Activated naive CD4-positive, alpha-beta T cell treated with anti-CD3 and anti-CD28 coated beads, Interleukin-2, amount 50 U/mL, for 24 hours (primary cell): ENCODE data around the gene HAUS5.
"Not testable (repeated sequence)": the region's sequence is repeated elsewhere in the genome, so short reads cannot be mapped to it uniquely, and the experiment has no call there.

Source experiments
- H3K27ac Mint-ChIP-seq: one replicate; pipeline ENCODE4 v1.8.0; 2021; ENCODE audit warnings: mild to moderate bottlenecking, mixed read lengths
- H3K27me3 Mint-ChIP-seq: one replicate; pipeline ENCODE4 v1.8.0; 2021; ENCODE audit warnings: mixed read lengths
- H3K36me3 Mint-ChIP-seq: one replicate; pipeline ENCODE4 v1.8.0; 2021; ENCODE audit warnings: mixed read lengths
- H3K4me1 Mint-ChIP-seq: one replicate; pipeline ENCODE4 v1.8.0; 2021; ENCODE audit warnings: mixed read lengths
- H3K4me3 Mint-ChIP-seq: one replicate; pipeline ENCODE4 v1.8.0; 2021; ENCODE audit warnings: mild to moderate bottlenecking, mixed read lengths
- H3K9me3 Mint-ChIP-seq: one replicate; pipeline ENCODE4 v1.8.0; 2021; ENCODE audit warnings: mixed read lengths

The HAUS5 gene

DNA sequence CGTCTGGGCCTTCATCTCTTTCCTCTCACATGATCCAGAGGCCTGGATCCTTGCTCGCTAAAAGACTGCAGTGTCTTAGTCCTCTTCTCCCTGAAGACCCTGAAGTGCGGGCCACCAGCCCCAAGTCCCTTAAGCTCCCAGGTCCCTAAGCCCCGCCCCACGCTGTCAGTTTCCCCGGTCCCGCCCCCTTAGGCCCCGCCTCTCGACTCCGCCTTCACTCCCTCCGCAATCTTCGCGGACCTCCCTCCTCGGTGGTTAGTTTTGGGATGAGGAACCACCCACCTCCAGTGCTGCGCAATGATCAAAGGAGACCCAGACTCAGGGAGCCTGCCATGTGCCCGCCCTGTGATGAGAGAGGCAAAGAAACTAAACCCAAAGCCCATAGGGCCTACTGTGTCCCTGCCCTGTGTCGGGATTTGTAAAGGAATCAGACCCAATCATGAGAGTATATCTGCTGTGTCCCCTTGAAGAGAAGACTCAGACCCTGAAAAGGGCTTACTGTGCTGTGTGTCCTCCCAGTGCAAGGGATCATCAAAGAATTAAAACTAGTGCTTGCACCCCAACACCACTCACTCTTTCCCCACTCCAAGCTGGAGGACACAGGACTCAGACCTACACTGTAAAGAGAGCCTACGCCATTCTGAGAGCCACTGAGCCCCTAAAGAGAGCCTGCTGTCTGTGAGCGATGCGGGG is 32.6 kb downstream of the HAUS5 start:
- Mint-ChIP-seq H3K4me3 (peak overlapping the region; percentile 69), H3K36me3 (no peaks in the 10 kb centered on the region), H3K27ac (peak overlapping the region; percentile 70), H3K27me3 (no peaks in the 10 kb centered on the region), H3K9me3 (no peaks in the 10 kb centered on the region), H3K4me1 (peaks cover 47% of the 10 kb centered on the region)

DNA sequence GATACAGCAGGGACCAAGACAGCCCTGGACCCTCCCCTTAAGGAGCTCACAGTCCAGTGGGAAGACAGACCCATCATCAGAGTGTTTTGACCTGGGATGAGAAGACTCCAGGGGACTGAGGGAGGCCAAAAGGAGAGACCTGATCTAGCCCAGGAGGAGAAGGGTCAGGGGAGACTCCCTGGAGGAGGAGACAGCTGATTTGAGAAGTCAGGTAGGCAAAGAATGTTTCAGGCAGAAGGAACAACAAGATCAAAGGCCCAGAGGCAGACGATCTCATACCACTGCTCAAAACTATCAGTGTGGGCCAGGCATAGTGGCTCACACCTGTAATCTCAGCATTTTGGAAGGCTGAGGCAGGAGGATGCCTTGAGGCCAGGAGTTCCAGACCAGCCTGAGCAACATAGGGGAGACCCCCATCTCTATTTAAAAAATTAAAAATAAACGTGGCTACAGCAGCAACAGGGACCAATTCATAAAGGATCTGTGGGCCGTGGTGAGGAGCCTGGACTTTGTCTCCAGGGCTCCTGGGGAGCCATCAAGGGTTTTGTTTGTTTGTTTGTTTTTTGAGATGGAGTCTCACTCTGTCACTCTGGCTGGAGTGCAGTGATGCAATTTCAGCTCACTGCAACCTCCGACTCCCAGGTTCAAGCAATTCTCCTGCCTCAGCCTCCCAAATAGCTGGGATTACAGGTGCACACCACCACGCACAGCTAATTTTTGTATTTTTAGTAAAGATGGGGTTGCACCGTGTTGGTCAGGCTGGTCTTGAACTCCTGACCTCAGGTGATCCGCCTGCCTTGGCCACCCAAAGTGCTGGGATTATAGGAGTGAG is 33.4 kb downstream of the HAUS5 start:
- peaks cover 54% of the 10 kb centered on the region for H3K4me1 Mint-ChIP-seq
- no peak overlapping the region for H3K4me3 Mint-ChIP-seq
- no peaks in the 10 kb centered on the region for H3K27me3 Mint-ChIP-seq
- H3K27ac Mint-ChIP-seq, result peak overlapping the region; percentile 53
- H3K9me3 Mint-ChIP-seq, result no peaks in the 10 kb centered on the region
- no peaks in the 10 kb centered on the region for H3K36me3 Mint-ChIP-seq

GRCh38 chr19:35648017-35648961 is 35.8 kb downstream of the HAUS5 start, which contains the start of gene COX6B1:
Gene COX6B1, plus strand, starts transcription at chr19:35648323. Its CDS starts 2,921 bp downstream, at chr19:35651244.
- H3K4me1 Mint-ChIP-seq, result peaks cover 50% of the 10 kb centered on the region
- H3K36me3 Mint-ChIP-seq, result no peaks in the 10 kb centered on the region
- peak within 1 kb of the TSS; percentile 98 for H3K4me3 Mint-ChIP-seq
- peak within 1 kb of the TSS; percentile 95 for H3K27ac Mint-ChIP-seq
- H3K27me3 Mint-ChIP-seq, result no peaks in the 10 kb centered on the region
- H3K9me3 Mint-ChIP-seq, result no peaks in the 10 kb centered on the region

DNA sequence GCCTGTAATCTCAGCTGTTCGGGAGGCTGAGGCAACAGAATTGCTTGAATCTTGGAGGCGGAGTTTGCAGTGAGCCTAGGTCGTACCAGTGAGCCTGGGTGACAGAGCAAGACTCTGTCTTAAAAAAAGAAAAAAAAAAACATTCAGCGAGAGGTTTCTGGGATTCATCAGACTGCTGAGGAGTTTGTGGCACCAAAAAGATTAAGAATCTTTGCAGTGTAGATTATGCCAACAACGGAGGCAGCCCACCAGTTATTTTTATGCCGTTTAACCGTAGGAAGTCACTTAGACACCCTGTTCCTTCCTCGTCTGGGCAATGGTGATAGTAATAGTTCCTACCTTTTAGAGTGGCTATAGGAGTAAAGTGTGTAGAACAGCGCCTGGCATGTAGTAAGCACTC is 38.0 kb downstream of the HAUS5 start:
- H3K36me3 Mint-ChIP-seq, result peaks cover 6% of the 10 kb centered on the region
- peak overlapping the region; percentile 98 for H3K4me3 Mint-ChIP-seq
- H3K4me1 Mint-ChIP-seq, result peaks cover 40% of the 10 kb centered on the region
- no peaks in the 10 kb centered on the region for H3K9me3 Mint-ChIP-seq
- no peaks in the 10 kb centered on the region for H3K27me3 Mint-ChIP-seq
- H3K27ac Mint-ChIP-seq, result no peak overlapping the region

DNA sequence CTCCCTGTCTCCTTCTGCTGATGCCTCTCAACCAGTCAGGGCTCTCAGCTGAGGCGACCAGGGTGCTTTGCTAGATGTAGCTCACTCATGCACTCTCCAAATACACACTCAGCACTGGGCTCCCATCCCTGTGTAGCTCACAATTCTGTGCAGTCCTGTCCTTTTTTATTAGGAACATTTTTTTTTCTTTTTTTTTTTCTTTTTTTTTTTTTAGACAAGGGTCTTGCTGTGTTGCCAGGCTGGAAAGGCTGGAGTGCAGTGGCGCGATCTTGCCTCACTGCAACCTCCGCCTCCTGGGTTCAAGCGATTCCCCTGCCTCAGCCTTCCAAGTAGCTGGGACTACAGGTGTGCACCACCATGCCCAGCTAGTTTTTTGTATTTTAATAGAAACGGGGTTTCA is 42.3 kb downstream of the HAUS5 start:
- Mint-ChIP-seq H3K36me3 (peaks cover 13% of the 10 kb centered on the region), H3K4me1 (peaks cover 29% of the 10 kb centered on the region)
- H3K27me3 Mint-ChIP-seq, H3K9me3 Mint-ChIP-seq, H3K27ac Mint-ChIP-seq, H3K4me3 Mint-ChIP-seq: not testable (repeated sequence)

GRCh38 chr19:35655600-35655999 is 43.1 kb downstream of the HAUS5 start:
- no peak overlapping the region for H3K4me3 Mint-ChIP-seq
- peaks cover 14% of the 10 kb centered on the region for H3K36me3 Mint-ChIP-seq
- H3K27me3 Mint-ChIP-seq, result no peaks in the 10 kb centered on the region
- H3K9me3 Mint-ChIP-seq, result no peaks in the 10 kb centered on the region
- H3K27ac Mint-ChIP-seq, result peak overlapping the region; percentile 65
- peaks cover 23% of the 10 kb centered on the region for H3K4me1 Mint-ChIP-seq

DNA sequence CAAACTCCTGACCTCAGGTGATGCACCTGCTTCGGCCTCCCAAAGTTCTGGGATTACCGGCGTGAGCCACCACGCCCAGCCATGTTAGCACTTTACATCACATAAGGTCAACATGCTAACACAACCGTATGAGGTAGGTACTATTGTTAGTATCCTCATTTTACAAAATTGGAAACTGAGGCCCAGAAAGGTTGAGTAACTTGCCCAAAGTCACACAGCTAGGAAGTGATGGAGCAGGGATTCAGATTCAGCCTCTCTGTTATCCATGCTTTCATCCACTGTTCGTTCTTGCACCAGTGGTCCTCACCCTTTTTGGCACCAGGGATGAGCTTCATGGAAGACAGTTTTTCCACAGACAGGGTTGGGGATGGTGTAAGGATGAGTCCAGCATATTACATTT is 44.2 kb downstream of the HAUS5 start:
- Mint-ChIP-seq H3K4me3 (no peak overlapping the region), H3K36me3 (peaks cover 14% of the 10 kb centered on the region), H3K27ac (no peak overlapping the region), H3K27me3 (no peaks in the 10 kb centered on the region), H3K4me1 (peaks cover 13% of the 10 kb centered on the region), H3K9me3 (no peaks in the 10 kb centered on the region)

GRCh38 chr19:35657904-35658700 is 45.6 kb downstream of the HAUS5 start:
- Mint-ChIP-seq H3K27me3 (no peaks in the 10 kb centered on the region), H3K4me1 (peaks cover 15% of the 10 kb centered on the region), H3K27ac (no peak overlapping the region), H3K9me3 (no peaks in the 10 kb centered on the region), H3K36me3 (peaks cover 17% of the 10 kb centered on the region), H3K4me3 (no peak overlapping the region)

GRCh38 chr19:35661995-35662340 is 49.4 kb downstream of the HAUS5 start:
- Mint-ChIP-seq H3K27me3 (no peaks in the 10 kb centered on the region), H3K9me3 (no peaks in the 10 kb centered on the region), H3K36me3 (peaks cover 8% of the 10 kb centered on the region), H3K27ac (no peak overlapping the region), H3K4me3 (no peak overlapping the region), H3K4me1 (peaks cover 3% of the 10 kb centered on the region)

DNA sequence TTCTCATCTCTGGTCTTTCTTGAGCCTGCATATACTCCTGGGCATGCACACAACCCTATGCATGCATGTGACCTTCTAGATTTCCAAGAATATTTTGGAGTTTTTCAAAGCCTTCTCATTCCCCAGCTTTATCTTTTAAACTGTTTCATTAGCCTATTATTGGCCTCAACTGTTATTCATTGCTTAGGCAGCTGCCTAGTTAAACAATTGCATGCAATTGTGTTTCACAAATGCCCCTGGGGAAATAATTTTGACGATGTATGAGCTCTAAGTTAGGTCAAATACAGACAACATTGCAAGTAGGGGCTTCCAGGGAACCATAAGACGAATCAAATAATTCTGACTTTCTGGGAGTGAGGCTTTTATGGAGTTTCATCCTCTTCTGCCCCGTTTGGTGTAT is 51.4 kb downstream of the HAUS5 start:
- no peak overlapping the region for H3K4me3 Mint-ChIP-seq
- no peaks in the 10 kb centered on the region for H3K9me3 Mint-ChIP-seq
- H3K27me3 Mint-ChIP-seq, result no peaks in the 10 kb centered on the region
- H3K36me3 Mint-ChIP-seq, result peaks cover 5% of the 10 kb centered on the region
- peaks cover 3% of the 10 kb centered on the region for H3K4me1 Mint-ChIP-seq
- no peak overlapping the region for H3K27ac Mint-ChIP-seq

DNA sequence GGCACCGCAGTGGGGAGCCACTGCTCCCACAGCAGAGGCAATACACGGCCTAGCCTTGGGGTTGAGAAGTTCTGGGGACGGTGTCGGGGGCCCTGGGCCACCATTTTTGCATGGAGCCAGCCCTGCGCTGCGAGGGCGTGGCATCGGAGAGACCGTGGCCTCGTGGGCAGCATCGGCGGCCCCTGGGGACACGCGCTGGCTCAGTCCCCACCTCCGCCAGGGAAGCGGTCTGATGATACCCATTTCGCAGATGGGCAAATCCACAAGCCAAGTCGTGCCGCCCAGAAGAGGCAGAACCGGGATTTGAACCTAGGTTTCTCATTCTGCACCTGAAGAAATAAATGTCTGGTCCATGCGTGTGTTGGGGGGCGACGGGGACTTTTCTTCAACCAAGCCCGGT is 52.6 kb downstream of the HAUS5 start:
- Mint-ChIP-seq H3K27ac (no peak overlapping the region), H3K27me3 (peaks cover 2% of the 10 kb centered on the region), H3K4me1 (peaks cover 3% of the 10 kb centered on the region), H3K36me3 (peaks cover 3% of the 10 kb centered on the region), H3K9me3 (no peaks in the 10 kb centered on the region), H3K4me3 (no peak overlapping the region)

DNA sequence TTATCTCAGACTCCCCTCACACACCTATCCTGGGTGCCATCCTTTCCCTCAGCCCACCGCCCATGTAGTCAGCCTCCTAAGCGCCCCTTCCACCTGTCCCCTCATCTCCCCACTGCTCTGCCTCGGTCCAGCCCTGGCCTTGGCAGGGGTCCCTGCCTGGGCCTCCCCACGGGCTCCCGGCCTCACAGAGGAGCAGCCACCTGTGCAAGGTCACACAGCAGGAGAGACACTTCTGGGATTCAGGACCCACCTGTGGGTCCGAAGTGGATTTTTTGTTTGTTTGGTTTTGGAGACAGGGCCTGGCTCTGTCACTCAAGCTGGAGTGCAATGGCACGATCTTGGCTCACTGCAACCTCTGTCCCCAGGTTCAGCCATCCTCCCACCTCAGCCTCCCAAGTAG is 53.1 kb downstream of the HAUS5 start:
- H3K4me1 Mint-ChIP-seq, result peaks cover 3% of the 10 kb centered on the region
- H3K4me3 Mint-ChIP-seq, result no peak overlapping the region
- no peak overlapping the region for H3K27ac Mint-ChIP-seq
- peaks cover 3% of the 10 kb centered on the region for H3K36me3 Mint-ChIP-seq
- H3K27me3 Mint-ChIP-seq, result peaks cover 3% of the 10 kb centered on the region
- H3K9me3 Mint-ChIP-seq, result no peaks in the 10 kb centered on the region

GRCh38 chr19:35666251-35666913 is 53.8 kb downstream of the HAUS5 start, which contains the start of gene UPK1A:
Gene UPK1A, plus strand, starts transcription at chr19:35666517. Its CDS starts 296 bp downstream, at chr19:35666813.
- H3K4me3 Mint-ChIP-seq, result no peak within 1 kb of the TSS
- H3K9me3 Mint-ChIP-seq, result no peaks in the 10 kb centered on the region
- H3K4me1 Mint-ChIP-seq, result peaks cover 3% of the 10 kb centered on the region
- H3K36me3 Mint-ChIP-seq, result peaks cover 3% of the 10 kb centered on the region
- peaks cover 4% of the 10 kb centered on the region for H3K27me3 Mint-ChIP-seq
- H3K27ac Mint-ChIP-seq, result no peak within 1 kb of the TSS

- Mint-ChIP-seq H3K27ac (no peak overlapping the region), H3K4me1 (peaks cover 8% of the 10 kb centered on the region), H3K36me3 (no peaks in the 10 kb centered on the region), H3K4me3 (no peak overlapping the region), H3K27me3 (peaks cover 10% of the 10 kb centered on the region), H3K9me3 (no peaks in the 10 kb centered on the region)
These were observed 57.0 kb downstream of the HAUS5 start for GRCh38 chr19:35669566-35669965.
